Tibial nerve (tissue), 4 donors: ENCODE results near the gene TEKT3. TPM values are rescaled to one million over a fixed set of nuclear protein-coding genes. Genes with fewer than 3 reads are reported as not detected.

ENCODE experiments used
- DNase-seq, 2 donors: peaks; one replicate each; pipeline ENCODE4 v3.0.0-alpha.2; 2019; ENCODE audit warnings: low spot score in 2 of 2
- H3K27ac ChIP-seq, 4 donors: fragments of 200-600 bp; sonication (generic) in 3 of 4; one replicate each; pipeline ENCODE4 v1.5.1; 2017 to 2019; ENCODE audit warnings: mild to moderate bottlenecking in 1 of 4
- H3K27me3 ChIP-seq, 2 donors: fragments of 200-600 bp; sonication (generic) in 1 of 2; one replicate each; pipeline versions ENCODE4 v1.5.1 to v1.6.0; 2017 to 2019
- H3K36me3 ChIP-seq, 3 donors: fragments of 200-600 bp; sonication (generic); one replicate each; pipeline ENCODE4 v1.5.1; 2018 to 2019
- H3K4me1 ChIP-seq, 4 donors: fragments of 200-600 bp; sonication (generic) in 3 of 4; one replicate each; pipeline ENCODE4 v1.5.1; 2017 to 2019
- H3K4me3 ChIP-seq, 4 donors: fragments of 200-600 bp; sonication (generic) in 3 of 4; one replicate each; pipeline ENCODE4 v1.5.1; 2017 to 2019; ENCODE audit warnings: mild to moderate bottlenecking in 1 of 4, moderate library complexity in 1 of 4
- H3K9me3 ChIP-seq, 4 donors: fragments of 200-600 bp; sonication (generic) in 3 of 4; one replicate each; pipeline ENCODE4 v1.5.1; 2017 to 2019
- EP300 ChIP-seq, 2 donors: sonication (generic); formaldehyde crosslinking; IDR thresholded peaks; one replicate each; pipeline ENCODE4 v1.6.1; 2017; ENCODE audit warnings: antibody characterized with exemption in 2 of 2, mild to moderate bottlenecking in 1 of 2
- POLR2A ChIP-seq, 2 donors: fragments of 450-650 bp; IDR thresholded peaks; one replicate each; pipeline ENCODE4 v1.6.1; 2017; ENCODE audit warnings: antibody characterized with exemption in 2 of 2, mild to moderate bottlenecking in 2 of 2, moderate library complexity in 2 of 2
- WGBS, 2 donors: methylation state at CpG; one replicate each; pipeline ENCODE4 v1.1.5; 2018; 5-methylcytosine and 5-hydroxymethylcytosine counted together
- total RNA-seq, 4 donors: library from RNA; depleted of rRNA; stranded (reverse); fragments of >200 nt; gene quantifications; one replicate each; pipeline ENCODE4 v1.1.0, GENCODE V29; 2016
- TF ChIP-seq, protein P1 (sequence below), 5 experiments: fragments of 200-600 bp in 3 of 5; fragments of 450-650 bp in 2 of 5; sonication (generic) in 3 of 5; IDR thresholded peaks; one replicate each; pipeline ENCODE4 v1.5.1; 2016 to 2019; ENCODE audit warnings: antibody characterized with exemption in 5 of 5, mild to moderate bottlenecking in 3 of 5, moderate library complexity in 2 of 5

The TEKT3 gene
- total RNA-seq, 4 donors from 2014 or later, result 0.20 to 3.7 (median 1.0) TPM

DNA sequence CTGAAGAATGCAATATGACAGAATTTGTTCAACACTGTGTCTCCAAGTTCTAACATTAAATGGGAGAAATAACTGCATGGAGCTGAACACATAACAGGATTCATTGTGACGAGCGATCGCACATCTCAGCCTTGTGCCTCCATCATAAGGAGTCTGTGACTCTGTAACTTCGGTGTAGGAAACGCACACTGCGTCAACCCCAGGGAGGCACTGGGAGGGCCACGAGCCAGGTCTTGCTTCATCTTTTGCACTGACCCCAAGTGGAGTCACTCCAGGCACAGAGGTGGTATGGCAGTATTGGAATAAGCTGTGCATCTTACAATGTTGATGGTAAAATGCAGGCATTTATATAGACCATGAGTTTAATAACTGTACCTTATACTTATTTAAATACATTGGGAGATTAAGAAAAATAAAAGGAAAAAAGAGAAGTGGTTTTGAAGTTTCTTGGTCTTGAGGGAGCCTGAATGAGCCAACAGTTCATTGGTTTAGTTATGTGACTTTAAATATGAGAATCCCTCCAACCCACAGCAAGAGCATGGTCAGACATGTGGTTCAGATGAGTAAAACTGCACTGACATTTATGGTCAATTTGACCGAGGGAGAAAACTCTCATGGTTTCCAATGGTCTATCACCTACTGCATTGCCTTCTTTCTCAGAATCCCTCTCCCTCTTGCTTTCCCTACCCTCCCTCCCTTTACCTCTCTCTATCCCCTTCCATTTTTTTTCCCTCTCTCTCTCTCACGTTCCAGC is 70.6 kb downstream of the TEKT3 start:
- Histone ChIP-seq H3K4me1 (peaks cover 0 to 53% (median 8%) of the 10 kb centered on the region in 4 donors), H3K4me3 (peak overlapping the region in 1 of 4 donors; percentile 24), H3K27ac (peak overlapping the region in 3 of 4 donors; percentile 16 to 100 (median 98)), H3K27me3 (no peaks in the 10 kb centered on the region), H3K9me3 (no peaks in the 10 kb centered on the region), H3K36me3 (no peaks in the 10 kb centered on the region)
- no peak for DNase-seq
- TF ChIP-seq POLR2A (IDR thresholded peaks at IDR 0.05), result no peak
- peak in 1 of 2 donors; percentile 34 for TF ChIP-seq EP300 (IDR thresholded peaks at IDR 0.05)
- WGBS, 2 donors, result 48 to 60% methylated on average over 9 of the region's 9 CpGs

- TF ChIP-seq, protein P1, sequence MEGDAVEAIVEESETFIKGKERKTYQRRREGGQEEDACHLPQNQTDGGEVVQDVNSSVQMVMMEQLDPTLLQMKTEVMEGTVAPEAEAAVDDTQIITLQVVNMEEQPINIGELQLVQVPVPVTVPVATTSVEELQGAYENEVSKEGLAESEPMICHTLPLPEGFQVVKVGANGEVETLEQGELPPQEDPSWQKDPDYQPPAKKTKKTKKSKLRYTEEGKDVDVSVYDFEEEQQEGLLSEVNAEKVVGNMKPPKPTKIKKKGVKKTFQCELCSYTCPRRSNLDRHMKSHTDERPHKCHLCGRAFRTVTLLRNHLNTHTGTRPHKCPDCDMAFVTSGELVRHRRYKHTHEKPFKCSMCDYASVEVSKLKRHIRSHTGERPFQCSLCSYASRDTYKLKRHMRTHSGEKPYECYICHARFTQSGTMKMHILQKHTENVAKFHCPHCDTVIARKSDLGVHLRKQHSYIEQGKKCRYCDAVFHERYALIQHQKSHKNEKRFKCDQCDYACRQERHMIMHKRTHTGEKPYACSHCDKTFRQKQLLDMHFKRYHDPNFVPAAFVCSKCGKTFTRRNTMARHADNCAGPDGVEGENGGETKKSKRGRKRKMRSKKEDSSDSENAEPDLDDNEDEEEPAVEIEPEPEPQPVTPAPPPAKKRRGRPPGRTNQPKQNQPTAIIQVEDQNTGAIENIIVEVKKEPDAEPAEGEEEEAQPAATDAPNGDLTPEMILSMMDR (IDR thresholded peaks at IDR 0.05), result no peak
- TF ChIP-seq EP300 (IDR thresholded peaks at IDR 0.05) (no peak), POLR2A (IDR thresholded peaks at IDR 0.05) (no peak)
Observed at GRCh38 chr17:15269780-15270089, 71.7 kb downstream of the TEKT3 start.

DNA sequence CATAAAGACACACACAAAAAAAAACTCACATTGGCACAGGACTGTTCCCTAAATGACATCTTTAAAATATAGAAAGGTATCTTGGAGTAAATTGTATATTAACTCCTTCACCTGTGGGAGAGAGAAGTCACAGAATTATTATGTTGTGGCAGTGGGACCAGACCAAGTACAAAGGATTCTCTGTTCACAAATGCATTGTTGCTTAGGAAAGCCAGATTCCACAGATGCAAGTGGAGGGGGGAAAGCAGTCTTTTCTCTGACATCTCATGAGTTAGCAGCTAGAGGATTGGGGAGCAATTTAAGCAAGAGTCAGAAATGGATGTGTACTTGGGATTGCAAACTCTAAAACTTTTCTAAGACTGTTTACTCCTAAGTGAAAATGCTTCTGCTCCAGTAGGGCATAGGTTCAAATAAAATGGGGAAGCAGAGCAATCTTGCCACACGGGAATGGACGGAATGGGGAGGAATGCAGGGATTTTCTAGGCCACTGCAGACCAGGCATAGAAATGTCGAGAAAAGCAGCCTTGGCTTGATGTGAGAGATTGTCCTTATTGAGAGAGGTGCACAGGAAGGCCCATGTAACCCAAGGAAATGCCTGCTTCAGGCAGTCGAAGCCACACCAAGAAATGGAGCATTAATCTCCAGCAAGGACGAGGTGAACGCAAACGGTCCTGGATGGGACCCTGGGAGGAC is 72.2 kb downstream of the TEKT3 start:
- no peak for DNase-seq
- no peaks in the 10 kb centered on the region for H3K27me3 ChIP-seq
- peaks cover 0 to 62% (median 8%) of the 10 kb centered on the region in 4 donors for H3K4me1 ChIP-seq
- H3K36me3 ChIP-seq, result no peaks in the 10 kb centered on the region
- H3K27ac ChIP-seq, result peak overlapping the region; percentile 1 to 100 (median 74)
- H3K4me3 ChIP-seq, result no peak overlapping the region
- WGBS, 2 donors, result 34 to 43% methylated on average over 7 of the region's 7 CpGs
- TF ChIP-seq, protein P1 (IDR thresholded peaks at IDR 0.05), result no peak
- TF ChIP-seq POLR2A (IDR thresholded peaks at IDR 0.05) (no peak), EP300 (IDR thresholded peaks at IDR 0.05) (no peak)
- H3K9me3 ChIP-seq, result no peaks in the 10 kb centered on the region

More at GRCh38 chr17:15269780-15270089, 71.7 kb downstream of the TEKT3 start:
- WGBS, 2 donors, result 19 to 25% methylated on average over 5 of the region's 5 CpGs
- Histone ChIP-seq H3K27me3 (no peaks in the 10 kb centered on the region), H3K27ac (peak overlapping the region; percentile 16 to 100 (median 74)), H3K36me3 (no peaks in the 10 kb centered on the region), H3K4me1 (peaks cover 0 to 61% (median 8%) of the 10 kb centered on the region in 4 donors), H3K9me3 (no peaks in the 10 kb centered on the region), H3K4me3 (no peak overlapping the region)
- DNase-seq, result no peak

- H3K27me3 ChIP-seq, result no peaks in the 10 kb centered on the region
- H3K36me3 ChIP-seq, result no peaks in the 10 kb centered on the region
- no peak for DNase-seq
- H3K9me3 ChIP-seq, result no peaks in the 10 kb centered on the region
- 9 to 27% methylated on average over 1 of the region's 1 CpG for WGBS, 2 donors
- peaks cover 0 to 67% (median 11%) of the 10 kb centered on the region in 4 donors for H3K4me1 ChIP-seq
- H3K4me3 ChIP-seq, result no peak overlapping the region
- TF ChIP-seq EP300 (IDR thresholded peaks at IDR 0.05), result no peak
- TF ChIP-seq, protein P1 (IDR thresholded peaks at IDR 0.05), result no peak
- no peak for TF ChIP-seq POLR2A (IDR thresholded peaks at IDR 0.05)
- H3K27ac ChIP-seq, result peak overlapping the region in 3 of 4 donors; percentile 50 to 100 (median 98)
Observed at GRCh38 chr17:15268461-15268860, 72.9 kb downstream of the TEKT3 start.

- H3K4me1 ChIP-seq, result peaks cover 0 to 67% (median 11%) of the 10 kb centered on the region in 4 donors
- TF ChIP-seq EP300 (IDR thresholded peaks at IDR 0.05) (no peak), POLR2A (IDR thresholded peaks at IDR 0.05) (no peak)
- TF ChIP-seq, protein P1 (IDR thresholded peaks at IDR 0.05), result no peak
Observed at GRCh38 chr17:15267996-15268395, 73.4 kb downstream of the TEKT3 start.

More at GRCh38 chr17:15267996-15268395, 73.4 kb downstream of the TEKT3 start:
- Histone ChIP-seq H3K27me3 (no peaks in the 10 kb centered on the region), H3K36me3 (no peaks in the 10 kb centered on the region), H3K4me3 (no peak overlapping the region), H3K9me3 (no peaks in the 10 kb centered on the region), H3K27ac (peak overlapping the region in 3 of 4 donors; percentile 50 to 100 (median 98))
- DNase-seq, result no peak
- WGBS, 2 donors, result 64 to 69% methylated on average over 3 of the region's 3 CpGs
